Hepatocyte (in vitro differentiated cells): ENCODE results near the gene SP7. TPM values are rescaled to one million over a fixed set of nuclear protein-coding genes. Genes with fewer than 3 reads are reported as not detected.

Source experiments
- DNase-seq: peaks from one replicate; pipeline ENCODE4 v3.0.0-alpha.2; 2016; ENCODE audit warnings: low spot score
- H2AFZ ChIP-seq: fragments of 200-600 bp; sonication (generic); 2 replicates; pipeline ENCODE4 v1.6.0; 2016; ENCODE audit warnings: antibody characterized with exemption, mild to moderate bottlenecking
- H3K27ac ChIP-seq: fragments of 200-600 bp; sonication (generic); 2 replicates; pipeline ENCODE4 v1.5.1; 2016; ENCODE audit warnings: mild to moderate bottlenecking
- H3K27me3 ChIP-seq: fragments of 200-600 bp; sonication (generic); 2 replicates; pipeline ENCODE4 v1.6.1; 2016
- H3K36me3 ChIP-seq: fragments of 200-600 bp; sonication (generic); replicated peaks from 2 replicates; pipeline ENCODE4 v1.5.1; 2016; ENCODE audit warnings: low read depth; ENCODE audit not compliant: insufficient read depth
- H3K4me1 ChIP-seq: fragments of 200-600 bp; sonication (generic); 2 replicates; pipeline ENCODE4 v1.5.1; 2016; ENCODE audit warnings: mild to moderate bottlenecking, moderate library complexity; ENCODE audit not compliant: insufficient read depth
- H3K4me2 ChIP-seq: fragments of 200-600 bp; sonication (generic); 2 replicates; pipeline ENCODE4 v1.6.0; 2016
- H3K4me3 ChIP-seq: fragments of 200-600 bp; sonication (generic); 2 replicates; pipeline ENCODE4 v1.5.1; 2016; ENCODE audit warnings: mild to moderate bottlenecking
- H3K79me2 ChIP-seq: fragments of 200-600 bp; sonication (generic); 2 replicates; pipeline ENCODE4 v1.6.0; 2017; ENCODE audit warnings: mild to moderate bottlenecking
- H3K9me2 ChIP-seq: fragments of 200-600 bp; sonication (generic); replicated peaks from 2 replicates; pipeline ENCODE4 v1.6.0; 2017; ENCODE audit warnings: mild to moderate bottlenecking; ENCODE audit not compliant: insufficient read depth
- H3K9me3 ChIP-seq: fragments of 200-600 bp; sonication (generic); 2 replicates; pipeline ENCODE4 v1.5.1; 2016; ENCODE audit warnings: low read depth, mild to moderate bottlenecking
- H4K20me1 ChIP-seq: fragments of 200-600 bp; sonication (generic); 2 replicates; pipeline ENCODE4 v1.6.0; 2016; ENCODE audit warnings: mild to moderate bottlenecking; ENCODE audit not compliant: insufficient read depth, poor library complexity, severe bottlenecking
- EZH2 ChIP-seq: fragments of 200-600 bp; sonication (generic); IDR thresholded peaks from 2 replicates; pipeline ENCODE4 v1.6.1; 2016; ENCODE audit warnings: antibody characterized with exemption, mild to moderate bottlenecking, borderline replicate concordance
- EZH2phosphoT487 ChIP-seq: fragments of 200-600 bp; sonication (generic); IDR thresholded peaks from one replicate; pipeline ENCODE4 v1.6.1; 2018; ENCODE audit warnings: antibody characterized with exemption, mild to moderate bottlenecking, low read depth, moderate library complexity; ENCODE audit not compliant: unreplicated experiment, severe bottlenecking
- WGBS: methylation state at CpG from one replicate; pipeline ENCODE4 v1.1.6; 2016; ENCODE audit warnings: low lambda C conversion rate; ENCODE audit errors: missing lambda C conversion rate; 5-methylcytosine and 5-hydroxymethylcytosine counted together
- polyA plus RNA-seq: library from polyadenylated mRNA; unstranded; fragments of >200 nt; fragmentation: Nextera tagmentation; extraction: Ambion mirVana; gene quantifications from 2 replicates; pipeline ENCODE4 v1.2.1, GENCODE V29; 2016
- total RNA-seq: library from RNA; depleted of rRNA; stranded (reverse); fragments of >200 nt; gene quantifications from 2 replicates; pipeline ENCODE4 v1.2.3, GENCODE V29; 2014
- TF ChIP-seq, protein P1 (sequence below): fragments of 200-600 bp; sonication (generic); IDR thresholded peaks from 2 replicates; pipeline ENCODE4 v1.5.1; 2016; ENCODE audit warnings: antibody characterized with exemption, mild to moderate bottlenecking; ENCODE audit not compliant: poor library complexity

SP7 gene
- total and polyA plus RNA-seq, 2 experiments from 2014 or later = 0.20 to 0.60 TPM

DNA sequence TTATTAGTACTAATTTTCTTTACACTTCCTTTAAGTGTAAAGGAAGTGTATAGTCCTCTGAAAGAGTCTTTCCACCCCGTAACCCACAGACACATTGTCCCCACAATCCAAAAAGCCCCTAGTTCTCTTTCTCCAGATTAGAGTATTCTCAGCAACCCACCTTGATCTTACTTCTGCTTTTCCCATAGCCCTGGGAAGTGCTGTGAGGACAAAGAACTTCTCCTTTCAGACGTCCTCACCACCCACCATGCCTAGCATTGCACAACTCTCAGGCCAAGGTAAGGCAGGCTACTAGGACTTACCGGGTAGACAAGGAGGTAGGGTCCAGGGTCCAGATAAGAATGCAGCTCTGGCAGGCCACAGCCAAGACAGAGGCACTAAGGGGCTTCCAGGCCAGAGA is 22.2 kb downstream of the SP7 start:
- Histone ChIP-seq H2AFZ (no peak overlapping the region), H3K9me3 (no peaks in the 10 kb centered on the region), H3K27ac (no peak overlapping the region), H3K9me2 (no peaks in the 10 kb centered on the region), H3K79me2 (peaks cover 3% of the 10 kb centered on the region), H3K4me1 (no peaks in the 10 kb centered on the region), H3K4me2 (no peak overlapping the region), H3K36me3 (no peaks in the 10 kb centered on the region), H4K20me1 (no peaks in the 10 kb centered on the region), H3K4me3 (no peak overlapping the region), H3K27me3 (no peaks in the 10 kb centered on the region)
- WGBS = 65% methylated on average over 3 of the region's 3 CpGs
- no peak for DNase-seq
- TF ChIP-seq EZH2phosphoT487 (no peak), EZH2 (no peak)
- TF ChIP-seq, protein P1, sequence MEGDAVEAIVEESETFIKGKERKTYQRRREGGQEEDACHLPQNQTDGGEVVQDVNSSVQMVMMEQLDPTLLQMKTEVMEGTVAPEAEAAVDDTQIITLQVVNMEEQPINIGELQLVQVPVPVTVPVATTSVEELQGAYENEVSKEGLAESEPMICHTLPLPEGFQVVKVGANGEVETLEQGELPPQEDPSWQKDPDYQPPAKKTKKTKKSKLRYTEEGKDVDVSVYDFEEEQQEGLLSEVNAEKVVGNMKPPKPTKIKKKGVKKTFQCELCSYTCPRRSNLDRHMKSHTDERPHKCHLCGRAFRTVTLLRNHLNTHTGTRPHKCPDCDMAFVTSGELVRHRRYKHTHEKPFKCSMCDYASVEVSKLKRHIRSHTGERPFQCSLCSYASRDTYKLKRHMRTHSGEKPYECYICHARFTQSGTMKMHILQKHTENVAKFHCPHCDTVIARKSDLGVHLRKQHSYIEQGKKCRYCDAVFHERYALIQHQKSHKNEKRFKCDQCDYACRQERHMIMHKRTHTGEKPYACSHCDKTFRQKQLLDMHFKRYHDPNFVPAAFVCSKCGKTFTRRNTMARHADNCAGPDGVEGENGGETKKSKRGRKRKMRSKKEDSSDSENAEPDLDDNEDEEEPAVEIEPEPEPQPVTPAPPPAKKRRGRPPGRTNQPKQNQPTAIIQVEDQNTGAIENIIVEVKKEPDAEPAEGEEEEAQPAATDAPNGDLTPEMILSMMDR = no peak

DNA sequence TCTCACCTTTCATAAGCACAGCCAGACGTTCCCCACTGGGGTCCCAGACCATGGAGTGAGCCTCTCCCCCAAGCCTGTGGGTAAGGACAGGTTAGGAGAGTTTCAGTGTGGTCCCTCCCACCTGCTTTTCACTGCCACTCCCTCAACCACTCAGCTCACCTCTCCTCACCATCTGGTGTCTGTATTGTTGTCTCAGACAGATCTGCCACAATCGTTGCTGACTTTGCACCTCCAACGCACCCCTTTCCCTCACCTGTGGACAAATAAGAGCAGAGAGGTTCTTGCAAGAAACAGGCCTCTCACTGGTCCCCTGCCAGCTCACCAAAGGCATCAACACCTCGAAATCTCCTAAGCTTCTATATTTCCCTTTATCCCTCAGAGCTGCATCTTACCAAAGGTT is 27.9 kb downstream of the SP7 start:
- DNase-seq = no peak
- Histone ChIP-seq H3K4me2 (no peak overlapping the region), H4K20me1 (no peaks in the 10 kb centered on the region), H3K27me3 (no peaks in the 10 kb centered on the region), H3K36me3 (no peaks in the 10 kb centered on the region), H3K4me3 (no peak overlapping the region), H3K79me2 (no peaks in the 10 kb centered on the region), H3K27ac (no peak overlapping the region), H3K9me3 (no peaks in the 10 kb centered on the region), H3K9me2 (no peaks in the 10 kb centered on the region), H3K4me1 (no peaks in the 10 kb centered on the region), H2AFZ (no peak overlapping the region)
- TF ChIP-seq, protein P1 = no peak
- TF ChIP-seq EZH2 (no peak), EZH2phosphoT487 (no peak)
- 88% methylated on average over 4 of the region's 4 CpGs for WGBS

DNA sequence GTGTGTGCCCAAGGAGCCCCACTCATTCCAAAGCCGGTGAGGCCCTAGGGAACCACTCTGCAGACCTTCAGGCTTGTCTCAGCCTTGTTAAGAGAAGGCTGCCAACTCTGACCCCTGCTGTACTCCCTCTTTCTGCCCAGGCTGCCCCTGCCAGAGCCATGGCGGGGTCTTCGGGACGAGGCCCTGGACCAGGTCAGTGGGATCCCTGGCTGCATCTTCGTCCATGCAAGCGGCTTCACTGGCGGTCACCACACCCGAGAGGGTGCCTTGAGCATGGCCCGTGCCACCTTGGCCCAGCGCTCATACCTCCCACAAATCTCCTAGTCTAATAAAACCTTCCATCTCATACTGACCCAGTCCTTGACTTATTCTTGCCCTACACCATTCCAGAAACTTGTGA is 29.3 kb downstream of the SP7 start:
- no peak for DNase-seq
- H3K27ac ChIP-seq = no peak overlapping the region
- no peaks in the 10 kb centered on the region for H3K9me3 ChIP-seq
- no peak overlapping the region for H3K4me3 ChIP-seq
- H4K20me1 ChIP-seq = no peaks in the 10 kb centered on the region
- no peak for TF ChIP-seq EZH2
- no peak for TF ChIP-seq EZH2phosphoT487
- TF ChIP-seq, protein P1 = no peak
- WGBS = 99% methylated on average over 10 of the region's 10 CpGs
- H3K4me2 ChIP-seq = no peak overlapping the region
- no peak overlapping the region for H2AFZ ChIP-seq
- no peaks in the 10 kb centered on the region for H3K4me1 ChIP-seq
- H3K27me3 ChIP-seq = no peaks in the 10 kb centered on the region
- H3K9me2 ChIP-seq = no peaks in the 10 kb centered on the region
- H3K79me2 ChIP-seq = peaks cover 6% of the 10 kb centered on the region
- no peaks in the 10 kb centered on the region for H3K36me3 ChIP-seq

DNA sequence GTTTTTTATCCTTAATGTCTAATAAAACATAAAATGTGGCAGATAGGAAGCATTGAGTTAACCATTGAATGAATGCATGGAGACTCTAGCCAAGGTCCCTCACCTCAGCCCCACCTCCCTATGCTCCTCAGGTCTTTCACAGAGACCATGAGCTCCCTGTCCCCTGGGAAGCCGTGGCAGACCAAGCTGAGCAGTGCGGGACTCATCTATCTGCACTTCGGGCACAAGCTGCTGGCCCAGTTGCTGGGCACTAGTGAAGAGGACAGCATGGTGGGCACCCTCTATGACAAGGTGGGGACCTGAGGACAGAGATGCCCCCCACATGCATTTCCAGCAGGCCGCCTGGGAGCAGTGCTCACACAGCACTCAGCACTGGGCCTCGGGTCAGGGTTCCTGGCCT is 33.3 kb downstream of the SP7 start:
- Histone ChIP-seq H2AFZ (no peak overlapping the region), H3K9me2 (no peaks in the 10 kb centered on the region), H3K79me2 (peaks cover 25% of the 10 kb centered on the region), H3K4me1 (peaks cover 16% of the 10 kb centered on the region), H3K27me3 (no peaks in the 10 kb centered on the region), H3K9me3 (no peaks in the 10 kb centered on the region), H4K20me1 (no peaks in the 10 kb centered on the region), H3K27ac (no peak overlapping the region), H3K4me3 (no peak overlapping the region), H3K36me3 (no peaks in the 10 kb centered on the region), H3K4me2 (no peak overlapping the region)
- 100% methylated on average over 5 of the region's 5 CpGs for WGBS
- DNase-seq = no peak
- TF ChIP-seq, protein P1 = no peak
- no peak for TF ChIP-seq EZH2phosphoT487
- no peak for TF ChIP-seq EZH2
